Calu3 (cell line): ENCODE data around the gene DEK. TPM values are rescaled to one million over a fixed set of nuclear protein-coding genes. Genes with fewer than 3 reads are reported as not detected.
"Not testable (repeated sequence)": the region's sequence is repeated elsewhere in the genome, so short reads cannot be mapped to it uniquely, and the experiment has no call there.

Source experiments
- BruUV-seq: library from RNA; stranded (reverse); fragments of 400-500 nt; replicated peaks from 2 replicates; lab custom pipeline; 2021; lab: Mats Ljungman, UMichigan
- CTCF ChIA-PET: fragments of 300-600 bp; sonication (Branson Sonifier 250); formaldehyde crosslinking; loops from one replicate; lab custom pipeline; 2022; ENCODE audit warnings: antibody characterized with exemption; lab: Charles Lee
- DNase-seq: peaks from one replicate; pipeline ENCODE4 v3.0.0; 2022
- H3K27ac Mint-ChIP-seq: one replicate; pipeline ENCODE4 v1.8.0; 2022; ENCODE audit warnings: mixed read lengths; ENCODE audit not compliant: unreplicated experiment
- H3K27me3 Mint-ChIP-seq: one replicate; pipeline ENCODE4 v1.8.0; 2022; ENCODE audit warnings: mixed read lengths; ENCODE audit not compliant: unreplicated experiment
- H3K36me3 Mint-ChIP-seq: one replicate; pipeline ENCODE4 v1.8.0; 2022; ENCODE audit warnings: mild to moderate bottlenecking, moderate library complexity, mixed read lengths; ENCODE audit not compliant: insufficient read depth, unreplicated experiment
- H3K4me1 Mint-ChIP-seq: one replicate; pipeline ENCODE4 v1.8.0; 2022; ENCODE audit warnings: mild to moderate bottlenecking, low read depth, mixed read lengths; ENCODE audit not compliant: unreplicated experiment
- H3K4me3 Mint-ChIP-seq: one replicate; pipeline ENCODE4 v1.8.0; 2022; ENCODE audit warnings: mild to moderate bottlenecking, low read depth, moderate library complexity, mixed read lengths; ENCODE audit not compliant: unreplicated experiment
- H3K9me3 Mint-ChIP-seq: one replicate; pipeline ENCODE4 v1.8.0; 2022; ENCODE audit warnings: low read depth, mixed read lengths; ENCODE audit not compliant: unreplicated experiment
- intact Hi-C: fragments of 100-400 bp; cut with micrococcal nuclease; formaldehyde crosslinking; loops from one replicate; pipeline ENCODE4 v1.10.0; 2022; ENCODE audit not compliant: unreplicated experiment
- total RNA-seq: library from RNA; stranded (reverse); gene quantifications from 2 replicates; pipeline ENCODE4 v1.2.3, GENCODE V29; 2022
- TF ChIP-seq, protein P1 (sequence below): fragments of 200-600 bp; IDR thresholded peaks from one replicate; pipeline ENCODE4 v1.8.0; 2022; ENCODE audit warnings: antibody characterized with exemption; ENCODE audit not compliant: unreplicated experiment

The DEK gene
- total RNA-seq, 1 experiment from 2014 or later: 108 TPM

DNA sequence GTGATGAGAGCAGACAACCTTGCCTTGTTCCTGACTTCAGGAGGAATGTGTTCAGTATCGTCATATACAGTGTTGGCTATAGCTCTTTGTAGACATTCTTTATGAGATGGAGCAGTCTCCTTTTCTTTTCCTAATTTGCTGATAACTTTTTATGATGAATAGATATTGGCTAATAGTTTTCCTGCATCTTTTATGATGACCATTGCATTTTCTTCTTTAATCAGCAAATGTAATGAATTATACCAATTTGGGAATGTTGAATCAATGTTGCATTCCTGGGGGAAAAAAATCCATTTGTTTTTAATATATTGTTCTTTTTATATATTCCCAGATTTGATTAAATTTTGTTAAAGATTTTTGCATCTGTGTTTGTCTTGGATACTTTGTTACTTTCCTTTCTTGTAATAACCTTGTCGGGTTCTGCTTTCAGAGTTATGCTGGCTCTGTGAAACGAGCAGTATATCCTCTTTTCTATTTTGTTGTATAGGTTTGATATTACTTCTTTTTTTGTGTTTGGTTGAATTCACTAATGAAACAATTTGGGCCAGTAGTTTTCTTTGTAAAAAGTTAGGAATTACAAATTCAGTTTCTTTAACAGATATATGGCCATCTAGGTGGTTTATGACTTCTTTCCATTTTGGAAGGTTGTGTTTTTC is 85.2 kb downstream of the DEK start:
- Mint-ChIP-seq H3K9me3 (no peaks in the 10 kb centered on the region), H3K36me3 (no peaks in the 10 kb centered on the region), H3K27ac (no peak overlapping the region), H3K4me3 (no peak overlapping the region), H3K4me1 (no peaks in the 10 kb centered on the region), H3K27me3 (no peaks in the 10 kb centered on the region)
- intact Hi-C loops: no loop called here
- TF ChIP-seq, protein P1, sequence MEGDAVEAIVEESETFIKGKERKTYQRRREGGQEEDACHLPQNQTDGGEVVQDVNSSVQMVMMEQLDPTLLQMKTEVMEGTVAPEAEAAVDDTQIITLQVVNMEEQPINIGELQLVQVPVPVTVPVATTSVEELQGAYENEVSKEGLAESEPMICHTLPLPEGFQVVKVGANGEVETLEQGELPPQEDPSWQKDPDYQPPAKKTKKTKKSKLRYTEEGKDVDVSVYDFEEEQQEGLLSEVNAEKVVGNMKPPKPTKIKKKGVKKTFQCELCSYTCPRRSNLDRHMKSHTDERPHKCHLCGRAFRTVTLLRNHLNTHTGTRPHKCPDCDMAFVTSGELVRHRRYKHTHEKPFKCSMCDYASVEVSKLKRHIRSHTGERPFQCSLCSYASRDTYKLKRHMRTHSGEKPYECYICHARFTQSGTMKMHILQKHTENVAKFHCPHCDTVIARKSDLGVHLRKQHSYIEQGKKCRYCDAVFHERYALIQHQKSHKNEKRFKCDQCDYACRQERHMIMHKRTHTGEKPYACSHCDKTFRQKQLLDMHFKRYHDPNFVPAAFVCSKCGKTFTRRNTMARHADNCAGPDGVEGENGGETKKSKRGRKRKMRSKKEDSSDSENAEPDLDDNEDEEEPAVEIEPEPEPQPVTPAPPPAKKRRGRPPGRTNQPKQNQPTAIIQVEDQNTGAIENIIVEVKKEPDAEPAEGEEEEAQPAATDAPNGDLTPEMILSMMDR: no peak
- no peak for DNase-seq
- CTCF ChIA-PET: no interaction called here
- no TSS peak for BruUV-seq

DNA sequence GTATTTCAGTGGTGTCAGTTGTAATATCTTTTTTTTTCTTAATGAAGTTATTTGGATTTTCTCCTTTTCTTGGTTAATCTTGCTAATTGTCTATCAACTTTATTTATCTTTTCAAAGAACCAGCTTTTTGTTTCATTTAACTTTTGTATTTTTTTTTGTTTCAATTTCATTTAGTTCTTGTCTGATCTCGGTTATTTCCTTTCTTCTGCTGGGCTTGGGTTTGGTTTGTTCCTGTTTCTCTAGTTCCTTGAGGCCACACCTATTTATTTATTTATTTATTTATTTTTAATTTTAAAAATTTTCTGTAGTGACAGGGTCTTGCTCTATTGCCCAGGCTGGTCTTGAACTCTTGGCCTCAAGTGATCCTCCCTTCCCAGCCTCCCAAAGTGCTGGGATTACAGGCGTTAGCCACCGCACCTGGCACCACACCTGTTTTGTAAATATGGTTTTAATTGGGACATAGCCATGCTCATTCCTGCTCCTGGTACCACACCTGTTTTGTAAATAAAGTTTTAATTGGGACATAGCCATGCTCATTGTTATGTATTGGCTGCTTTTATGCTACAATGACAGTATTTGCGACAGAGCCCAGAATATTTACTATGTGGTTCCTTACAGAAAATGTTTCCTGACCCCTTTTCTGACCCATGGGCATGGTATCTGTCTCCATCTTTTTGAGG is 86.9 kb downstream of the DEK start:
- TF ChIP-seq, protein P1: no peak
- CTCF ChIA-PET: no interaction called here
- DNase-seq: no peak
- BruUV-seq: no TSS peak
- Mint-ChIP-seq H3K4me3 (no peak overlapping the region), H3K4me1 (no peaks in the 10 kb centered on the region), H3K36me3 (no peaks in the 10 kb centered on the region), H3K27me3 (no peaks in the 10 kb centered on the region), H3K9me3 (no peaks in the 10 kb centered on the region), H3K27ac (no peak overlapping the region)
- intact Hi-C loops: no loop called here

GRCh38 chr6:18176198-18176597 is 88.1 kb downstream of the DEK start:
- H3K4me1 Mint-ChIP-seq, H3K27me3 Mint-ChIP-seq, BruUV-seq, CTCF ChIA-PET, intact Hi-C loops, H3K4me3 Mint-ChIP-seq, H3K9me3 Mint-ChIP-seq, DNase-seq, H3K27ac Mint-ChIP-seq, H3K36me3 Mint-ChIP-seq: not testable (repeated sequence)

Other genes with a start within 250 kb of the DEK start
- gene NHLRC1, start 141.9 kb downstream of the DEK start, total RNA-seq: 0.92 and 1.1 TPM in 2 replicates
- gene TPMT, start 109.5 kb downstream of the DEK start, total RNA-seq: 7.6 and 9.4 TPM in 2 replicates
- 11.3 and 13.5 TPM in 2 replicates for gene KDM1B, start 109.1 kb downstream of the DEK start, total RNA-seq
- gene RNF144B, start 122.8 kb upstream of the DEK start, total RNA-seq: 7.4 and 12.1 TPM in 2 replicates